Breast epithelium (tissue), 4 donors: ENCODE data around the gene KRT6C. TPM values are rescaled to one million over a fixed set of nuclear protein-coding genes. Genes with fewer than 3 reads are reported as not detected.

Experiments
- DNase-seq, 2 donors: peaks; one replicate each; pipeline ENCODE4 v3.0.0-alpha.2; 2019; ENCODE audit warnings: low spot score in 2 of 2
- H3K27ac ChIP-seq, 2 donors: fragments of 200-600 bp; sonication (generic) in 1 of 2; one replicate each; pipeline ENCODE4 v1.5.1; 2016 to 2019; ENCODE audit warnings: mild to moderate bottlenecking in 1 of 2
- H3K27me3 ChIP-seq, 2 donors: fragments of 200-600 bp; sonication (generic) in 1 of 2; one replicate each; pipeline versions ENCODE4 v1.5.1 to v1.6.0; 2017 to 2019; ENCODE audit warnings: control low read depth in 1 of 2, mild to moderate bottlenecking in 1 of 2
- H3K36me3 ChIP-seq: fragments of 200-600 bp; one replicate; pipeline ENCODE4 v1.5.1; 2019
- H3K4me1 ChIP-seq, 2 donors: fragments of 200-600 bp; sonication (generic); one replicate each; pipeline ENCODE4 v1.5.1; 2016 to 2019; ENCODE audit warnings: control low read depth in 1 of 2
- H3K4me3 ChIP-seq, 3 donors: fragments of 200-600 bp; sonication (generic); 1 replicate in 2 of 3; 2 replicates in 1 of 3; pipeline ENCODE4 v1.5.1; 2016 to 2019; ENCODE audit warnings: mild to moderate bottlenecking in 3 of 3, moderate library complexity in 2 of 3
- H3K9me3 ChIP-seq, 2 donors: fragments of 200-600 bp; sonication (generic) in 1 of 2; one replicate each; pipeline ENCODE4 v1.5.1; 2016 to 2019; ENCODE audit warnings: control low read depth in 1 of 2
- CTCF ChIP-seq, 3 donors: fragments of 450-650 bp; IDR thresholded peaks; one replicate each; pipeline ENCODE4 v1.5.1; 2016 to 2017; ENCODE audit warnings: antibody characterized with exemption in 3 of 3, mild to moderate bottlenecking in 3 of 3, moderate library complexity in 3 of 3
- POLR2A ChIP-seq: fragments of 450-650 bp; IDR thresholded peaks from one replicate; pipeline ENCODE4 v1.6.1; 2016; ENCODE audit warnings: antibody characterized with exemption, mild to moderate bottlenecking, moderate library complexity
- POLR2AphosphoS5 ChIP-seq, 3 donors: sonication (generic); formaldehyde crosslinking; IDR thresholded peaks; one replicate each; pipeline ENCODE4 v1.6.1; 2017; ENCODE audit warnings: antibody characterized with exemption in 3 of 3
- intact Hi-C: fragments of 100-400 bp; cut with DNase I; formaldehyde crosslinking; loops from one replicate; pipeline ENCODE4 v1.15.1; 2023; ENCODE audit warnings: low total_unique reads
- total RNA-seq, 3 donors: library from RNA; depleted of rRNA; stranded (reverse); fragments of >200 nt; gene quantifications; one replicate each; pipeline ENCODE4 v1.1.0, GENCODE V29; 2016

The KRT6C gene
- total RNA-seq, 3 donors from 2014 or later: not detected

GRCh38 chr12:52469853-52470252, 3.8 kb downstream of the KRT6C start:
- intact Hi-C loops: no loop called here
- Histone ChIP-seq H3K36me3 (no peaks in the 10 kb centered on the region), H3K27me3 (no peaks in the 10 kb centered on the region), H3K4me3 (no peak overlapping the region), H3K9me3 (no peaks in the 10 kb centered on the region), H3K27ac (no peak overlapping the region), H3K4me1 (no peaks in the 10 kb centered on the region)
- no peak for TF ChIP-seq POLR2AphosphoS5 (IDR thresholded peaks at IDR 0.05)
- no peak for TF ChIP-seq POLR2A
- no peak for TF ChIP-seq CTCF (IDR thresholded peaks at IDR 0.05)
- no peak for DNase-seq

GRCh38 chr12:52464897-52465296, 8.7 kb downstream of the KRT6C start:
- intact Hi-C loops: no loop called here
- H3K27ac ChIP-seq: no peak overlapping the region
- no peak for DNase-seq

GRCh38 chr12:52461693-52462092, 11.9 kb downstream of the KRT6C start:
- no peak for DNase-seq
- TF ChIP-seq POLR2AphosphoS5 (IDR thresholded peaks at IDR 0.05) (no peak), CTCF (IDR thresholded peaks at IDR 0.05) (no peak), POLR2A (no peak)

More at GRCh38 chr12:52464897-52465296, 8.7 kb downstream of the KRT6C start:
- no peaks in the 10 kb centered on the region for H3K36me3 ChIP-seq
- no peak overlapping the region for H3K4me3 ChIP-seq
- H3K9me3 ChIP-seq: no peaks in the 10 kb centered on the region
- H3K27me3 ChIP-seq: no peaks in the 10 kb centered on the region
- no peak for TF ChIP-seq CTCF (IDR thresholded peaks at IDR 0.05)
- no peak for TF ChIP-seq POLR2AphosphoS5 (IDR thresholded peaks at IDR 0.05)
- H3K4me1 ChIP-seq: no peaks in the 10 kb centered on the region

GRCh38 chr12:52458861-52459260, 14.7 kb downstream of the KRT6C start:
- intact Hi-C loops: no loop called here
- Histone ChIP-seq H3K27me3 (no peaks in the 10 kb centered on the region), H3K27ac (no peak overlapping the region), H3K9me3 (no peaks in the 10 kb centered on the region), H3K36me3 (no peaks in the 10 kb centered on the region), H3K4me1 (peaks cover 0 to 5% of the 10 kb centered on the region in 2 donors), H3K4me3 (no peak overlapping the region)
- DNase-seq: no peak
- TF ChIP-seq POLR2AphosphoS5 (IDR thresholded peaks at IDR 0.05) (no peak), CTCF (IDR thresholded peaks at IDR 0.05) (no peak), POLR2A (no peak)

More at GRCh38 chr12:52461693-52462092, 11.9 kb downstream of the KRT6C start:
- Histone ChIP-seq H3K27ac (no peak overlapping the region), H3K4me1 (no peaks in the 10 kb centered on the region), H3K4me3 (no peak overlapping the region), H3K36me3 (no peaks in the 10 kb centered on the region), H3K27me3 (no peaks in the 10 kb centered on the region), H3K9me3 (no peaks in the 10 kb centered on the region)
- intact Hi-C loops: no loop called here

GRCh38 chr12:52455821-52456220, 17.8 kb downstream of the KRT6C start:
- H3K27ac ChIP-seq: no peak overlapping the region
- DNase-seq: no peak
- no peak overlapping the region for H3K4me3 ChIP-seq
- peaks cover 0 to 5% of the 10 kb centered on the region in 2 donors for H3K4me1 ChIP-seq
- H3K9me3 ChIP-seq: no peaks in the 10 kb centered on the region
- intact Hi-C loops: no loop called here
- no peaks in the 10 kb centered on the region for H3K36me3 ChIP-seq
- TF ChIP-seq CTCF (IDR thresholded peaks at IDR 0.05) (no peak), POLR2AphosphoS5 (IDR thresholded peaks at IDR 0.05) (no peak), POLR2A (no peak)
- H3K27me3 ChIP-seq: no peaks in the 10 kb centered on the region
